ENCODE data around the gene DGAT2.

DNA sequence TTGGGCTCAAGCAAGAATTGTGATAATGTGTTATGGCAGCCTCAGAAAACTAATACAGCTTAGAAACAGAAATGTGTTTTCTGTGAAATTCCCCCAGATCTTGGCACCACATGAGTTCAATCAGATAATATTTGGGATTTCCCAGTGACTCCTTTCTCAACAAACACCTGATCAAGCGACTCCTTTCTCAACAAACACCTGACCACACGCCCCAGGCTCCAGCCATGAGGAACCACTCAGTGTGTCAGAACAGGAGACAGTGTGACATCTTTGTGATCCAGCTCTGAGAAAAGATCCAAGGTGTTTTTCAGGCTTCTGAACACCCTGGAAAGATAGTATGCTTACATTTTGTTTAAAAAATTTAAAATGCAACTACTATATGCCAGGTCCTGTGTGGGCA is 44.5 kb downstream of the DGAT2 start:
- TF ChIP-seq EZH2 (IDR thresholded peaks at IDR 0.05) (no peak), POLR2AphosphoS5 (IDR thresholded peaks at IDR 0.05; ENCODE audit: borderline replicate concordance, low read depth, low read length) (no peak)

All from SK-N-MC (cell line).